Mesangial cell (primary cell): ENCODE measurements around the gene SUMO1. TPM values are rescaled to one million over a fixed set of nuclear protein-coding genes. Genes with fewer than 3 reads are reported as not detected.

Source experiments
- total RNA-seq: library from RNA; depleted of rRNA; stranded (reverse); fragments of >200 nt; gene quantifications from 2 replicates; pipeline ENCODE4 v1.2.3, GENCODE V29; 2015

Gene SUMO1
- total RNA-seq, result 40.7 and 58.5 TPM in 2 replicates

DNA sequence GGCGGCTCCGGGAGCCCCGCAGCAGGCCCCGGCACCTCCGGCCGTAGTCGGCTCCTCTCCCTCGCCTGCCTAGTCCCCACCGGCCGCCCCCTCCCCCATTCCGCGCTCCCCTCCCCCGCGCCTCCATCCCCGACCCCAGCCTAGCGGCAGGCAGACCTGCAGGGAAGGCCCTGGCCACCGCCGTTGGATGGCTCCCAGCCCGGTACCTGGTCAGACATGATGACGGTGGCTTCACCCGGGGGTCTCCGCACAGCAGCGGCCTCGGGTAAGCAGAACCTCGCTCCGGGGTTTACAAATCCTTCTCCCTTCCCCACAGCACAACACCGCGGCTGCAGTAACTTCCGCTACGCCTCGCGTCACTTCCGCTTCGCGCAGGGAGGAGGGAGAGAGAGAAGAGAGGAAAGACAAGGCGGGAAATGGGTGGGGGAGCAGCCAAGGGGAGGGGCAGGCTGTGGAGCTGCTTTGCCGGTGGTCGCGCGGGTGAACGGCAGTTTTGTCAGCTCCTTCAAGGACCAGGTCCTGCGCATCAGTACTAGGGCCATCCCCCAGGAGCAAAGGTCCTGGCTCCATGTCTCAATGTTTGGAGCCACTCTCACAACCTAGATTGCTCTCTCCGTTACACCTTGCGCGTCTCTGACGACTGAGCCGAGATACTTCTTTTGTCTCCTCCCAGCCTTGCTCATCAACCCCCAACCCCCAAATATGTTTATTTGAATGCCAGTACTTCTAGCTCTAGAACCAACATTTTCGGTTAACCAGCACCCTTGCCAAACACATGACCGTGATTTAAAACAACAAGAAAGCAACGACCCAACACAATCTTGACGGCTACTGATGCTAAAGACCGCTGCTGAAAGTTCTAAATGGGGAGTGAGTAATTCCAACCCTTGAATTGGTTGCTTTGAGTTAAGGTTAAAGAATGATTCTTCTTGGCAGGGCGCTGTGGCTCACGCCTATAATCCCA lies at the start of gene SUMO1:
SUMO1 (minus strand) TSS at position 364 of the 964 bp plus-strand sequence; CDS start at position 218, 146 bp downstream.

DNA sequence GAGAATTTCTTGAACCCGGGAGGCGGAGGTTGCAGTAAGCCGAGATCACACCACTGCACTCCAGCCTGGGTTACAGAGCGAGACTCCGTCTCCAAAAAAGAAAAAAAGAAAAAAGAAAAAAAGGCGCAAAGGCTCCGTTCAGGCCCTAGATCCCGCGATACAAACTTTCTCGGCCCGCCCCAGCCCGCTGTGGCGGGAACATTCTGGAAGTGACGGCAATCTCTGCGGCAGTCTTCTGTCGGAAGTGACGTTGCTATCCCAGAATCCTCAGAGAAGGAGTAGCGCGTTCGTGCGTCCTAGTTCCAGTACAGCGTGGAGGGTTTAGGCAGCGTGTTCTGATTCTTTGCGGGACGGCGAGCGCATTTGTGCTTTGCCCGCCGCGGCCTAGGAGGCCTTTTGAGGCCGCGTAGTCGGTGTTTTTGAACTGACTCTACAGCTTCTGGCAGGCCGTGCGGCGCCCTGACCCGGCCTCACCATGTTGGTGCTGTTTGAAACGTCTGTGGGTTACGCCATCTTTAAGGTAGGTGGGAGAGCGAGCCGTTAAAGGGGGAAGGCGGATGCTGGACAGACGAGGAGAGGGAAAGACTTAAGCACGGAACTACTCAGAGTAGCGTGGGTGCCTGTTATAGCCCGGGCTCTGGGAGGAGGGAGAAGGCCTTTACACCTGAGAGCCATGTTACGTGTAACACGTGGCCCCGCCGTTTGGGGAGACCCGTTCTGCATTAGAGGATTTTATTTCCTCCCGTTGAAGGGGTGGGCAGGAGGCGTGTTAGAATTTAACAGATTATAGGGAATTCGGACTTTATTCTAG lies 27.3 kb upstream of the SUMO1 start, which contains the start of gene NOP58:
NOP58 (plus strand) TSS at position 297 of the 811 bp plus-strand sequence; CDS start at position 476, 179 bp downstream.

Other genes starting within 250 kb of the SUMO1 start
- 38.5 and 46.5 TPM in 2 replicates for gene FZD7, start 204.7 kb downstream of the SUMO1 start, total RNA-seq
- under 0.01 TPM in 1 of 2 replicates, not detected in the other for gene KIAA2012, start 165.3 kb downstream of the SUMO1 start, total RNA-seq
- 26.9 and 33.6 TPM in 2 replicates for gene NOP58, start 27.2 kb upstream of the SUMO1 start, total RNA-seq
- gene BMPR2, start 137.7 kb upstream of the SUMO1 start, total RNA-seq, result 30.1 and 53.0 TPM in 2 replicates